HepG2 (cell line): ENCODE measurements around the gene NEURL2. TPM values are rescaled to one million over a fixed set of nuclear protein-coding genes. Genes with fewer than 3 reads are reported as not detected.

Experiments used
- CEBPB ChIP-seq: IDR thresholded peaks from 2 replicates; pipeline ENCODE4 v1.6.1; 2011; ENCODE audit warnings: low read depth, low read length, improper control_type of control experiment, borderline replicate concordance
- FOXA1 ChIP-seq, 2 experiments: fragments of 450-650 bp in 1 of 2; sonication (generic) in 1 of 2; formaldehyde crosslinking in 1 of 2; IDR thresholded peaks; 2 replicates each; pipeline versions ENCODE4 v1.4.0 to v1.6.1; 2016 to 2020; ENCODE audit warnings: missing genetic modification reagents in 1 of 2
- HMG20A ChIP-seq: IDR thresholded peaks from 2 replicates; pipeline ENCODE4 v1.6.1; 2016; ENCODE audit warnings: borderline replicate concordance
- HOMEZ ChIP-seq: IDR thresholded peaks from 2 replicates; pipeline ENCODE4 v1.6.1; 2016; ENCODE audit warnings: low read depth
- IRF1 ChIP-seq: sonication (generic); formaldehyde crosslinking; IDR thresholded peaks from 2 replicates; pipeline ENCODE4 v1.4.0; 2020; ENCODE audit warnings: low read depth, mild to moderate bottlenecking, missing genetic modification reagents
- KDM5A ChIP-seq: fragments of 200-600 bp; sonication (generic); IDR thresholded peaks from 2 replicates; pipeline ENCODE4 v1.7.0; 2018; ENCODE audit warnings: antibody characterized with exemption, mild to moderate bottlenecking, low read length, borderline replicate concordance
- KLF16 ChIP-seq, 2 experiments: sonication (generic) in 1 of 2; formaldehyde crosslinking in 1 of 2; IDR thresholded peaks; 2 replicates each; pipeline versions ENCODE4 v1.6.1 to v1.8.0; 2016 to 2023; ENCODE audit warnings: missing genetic modification reagents in 2 of 2, missing compliant biosample characterization in 1 of 2
- NBN ChIP-seq: fragments of 450-650 bp; conservative IDR thresholded peaks from 2 replicates; pipeline ENCODE4 v1.6.1; 2017
- TCF12 ChIP-seq, 2 experiments: fragments of 450-650 bp in 1 of 2; sonication (generic) in 1 of 2; formaldehyde crosslinking in 1 of 2; IDR thresholded peaks; 2 replicates each; pipeline versions ENCODE4 v1.6.1 to v1.8.0; 2017 to 2022; ENCODE audit warnings: antibody characterized with exemption in 1 of 2, mild to moderate bottlenecking in 1 of 2, missing genetic modification reagents in 1 of 2, moderate library complexity in 1 of 2
- TCF7 ChIP-seq: sonication (generic); IDR thresholded peaks from 2 replicates; pipeline ENCODE4 v1.6.1; 2016; ENCODE audit warnings: antibody characterized with exemption, low read depth
- ZBTB2 ChIP-seq: sonication (generic); formaldehyde crosslinking; IDR thresholded peaks from 2 replicates; pipeline ENCODE4 v1.8.0; 2022; ENCODE audit warnings: low read depth, missing genetic modification reagents
- ZBTB42 ChIP-seq: sonication (generic); formaldehyde crosslinking; IDR thresholded peaks from 2 replicates; pipeline ENCODE4 v1.5.0; 2020; ENCODE audit warnings: mild to moderate bottlenecking, missing genetic modification reagents
- ZMYM2 ChIP-seq: sonication (generic); formaldehyde crosslinking; IDR thresholded peaks from 2 replicates; pipeline ENCODE4 v1.8.0; 2022; ENCODE audit warnings: mild to moderate bottlenecking, missing genetic modification reagents
- ZNF414 ChIP-seq: sonication (generic); formaldehyde crosslinking; IDR thresholded peaks from 2 replicates; pipeline ENCODE4 v1.5.0; 2020; ENCODE audit warnings: missing genetic modification reagents
- ZNF569 ChIP-seq: sonication (generic); formaldehyde crosslinking; IDR thresholded peaks from 2 replicates; pipeline ENCODE4 v1.5.0; 2020; ENCODE audit warnings: mild to moderate bottlenecking, missing genetic modification reagents, moderate library complexity, borderline replicate concordance
- ZNF616 ChIP-seq: sonication (generic); formaldehyde crosslinking; IDR thresholded peaks from 2 replicates; pipeline ENCODE4 v1.5.0; 2020; ENCODE audit warnings: low read depth, mild to moderate bottlenecking, missing genetic modification reagents
- ZNF674 ChIP-seq: sonication (generic); formaldehyde crosslinking; IDR thresholded peaks from 2 replicates; pipeline ENCODE4 v1.5.0; 2020; ENCODE audit warnings: low read depth, mild to moderate bottlenecking, missing genetic modification reagents
- polyA plus RNA-seq, 8 experiments: library from polyadenylated mRNA; depleted of rRNA in 3 of 8; stranded (reverse) in 7 of 8; unstranded in 1 of 8; fragments of >200 nt; fragmentation: Illumina TruSeq in 4 of 8; extraction: Trizol in 4 of 8; gene quantifications; 2 replicates each; pipeline versions ENCODE4 v1.2.1 to v1.2.3, GENCODE V29; 2011 to 2016; ENCODE audit warnings: low read depth in 4 of 8, missing spikeins in 1 of 8, mixed read lengths in 1 of 8; ENCODE audit not compliant: insufficient read depth in 1 of 8
- total RNA-seq, 5 experiments: library from RNA; depleted of rRNA; stranded (reverse); fragments of >200 nt; fragmentation: Illumina TruSeq; extraction: Trizol; gene quantifications; 2 replicates each; pipeline ENCODE4 v1.2.3, GENCODE V29; 2016; ENCODE audit warnings: low read depth in 1 of 5
- TF ChIP-seq, protein P1 (sequence below): IDR thresholded peaks from 2 replicates; pipeline ENCODE4 v1.6.1; 2016; ENCODE audit warnings: low read depth, borderline replicate concordance
- TF ChIP-seq, protein P2 (sequence below): sonication (generic); formaldehyde crosslinking; IDR thresholded peaks from 2 replicates; pipeline ENCODE4 v1.5.0; 2020; ENCODE audit warnings: missing genetic modification reagents
- TF ChIP-seq, protein P3 (sequence below): sonication (generic); formaldehyde crosslinking; conservative IDR thresholded peaks from 2 replicates; pipeline ENCODE4 v1.8.1; 2023; ENCODE audit warnings: missing genetic modification reagents

The NEURL2 gene
- total and polyA plus RNA-seq, 2 of the 13 experiments (the other 11 are each of a cell fraction or from before 2014, with no cell fraction given) = 7.2 to 9.7 TPM

DNA sequence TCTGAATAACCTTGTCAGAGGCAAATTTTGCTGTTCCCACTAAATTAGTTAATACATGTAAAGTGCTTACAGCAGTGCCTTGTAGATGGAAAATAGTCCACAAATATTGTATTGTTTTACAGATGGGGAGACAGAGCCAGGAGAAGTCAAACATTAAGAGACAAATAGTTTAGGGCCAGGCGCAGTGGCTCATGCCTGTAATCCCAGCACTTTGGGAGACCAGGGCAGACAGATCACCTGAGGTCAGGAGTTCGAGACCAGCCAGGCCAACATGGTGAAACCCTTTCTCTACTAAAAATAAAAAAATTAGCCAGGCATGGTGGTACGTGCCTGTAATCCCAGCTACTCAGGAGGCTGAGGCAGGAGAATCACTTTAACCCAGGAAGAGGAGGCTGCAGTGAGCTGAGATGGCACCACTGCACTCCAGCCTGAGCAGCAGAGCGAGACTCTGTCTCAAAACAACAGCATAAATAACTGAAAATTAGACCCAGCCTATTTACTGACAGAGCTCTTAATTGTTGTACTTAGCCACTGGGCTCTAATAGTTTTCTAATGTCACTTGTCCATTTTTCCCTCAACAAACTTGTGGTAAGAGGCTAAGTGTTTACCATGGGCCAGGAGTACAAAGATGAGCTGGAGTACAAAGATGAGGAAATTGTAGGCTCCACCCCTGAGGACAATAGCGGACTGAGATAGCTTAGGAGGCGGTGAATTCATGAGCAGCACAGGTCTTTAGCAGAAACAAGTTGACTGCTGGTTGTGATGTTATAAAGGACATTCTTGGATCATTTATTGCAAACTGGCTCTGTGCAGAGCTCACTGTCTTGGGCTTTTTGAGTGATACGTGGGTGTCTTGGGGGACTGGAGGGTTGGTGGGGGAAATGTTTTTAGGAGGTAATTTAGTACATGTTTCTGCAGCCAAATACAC, 27.2 kb downstream of the NEURL2 start (continued):
- TF ChIP-seq KDM5A (0 out of 2 replicates have a peak, but pooled peaks have one; percentile 49), ZNF414 (CRISPR knock-in tag) (0 out of 2 replicates have a peak, but pooled peaks have one; percentile 45), CEBPB (peak; percentile 80), FOXA1 (IDR thresholded peaks at IDR 0.05) (no peak), FOXA1 (CRISPR knock-in tag; IDR thresholded peaks at IDR 0.05) (peak; percentile 87), TCF7 (peak; percentile 67), KLF16 (CRISPR knock-in tag; IDR thresholded peaks at IDR 0.05) (peak in 1 of 2 experiments; percentile 69; a peak in 1 of 4 replicates), ZBTB42 (no peak), HOMEZ (peak; percentile 84; the same call in 1 of the 2 replicates), IRF1 (no peak), ZNF569 (CRISPR knock-in tag) (no peak), NBN (no peak), ZMYM2 (peak; percentile 88), ZNF616 (CRISPR knock-in tag) (no peak), ZBTB2 (CRISPR knock-in tag) (no peak), ZNF674 (CRISPR knock-in tag) (no peak), TCF12 (IDR thresholded peaks at IDR 0.05) (no peak), TCF12 (CRISPR knock-in tag; IDR thresholded peaks at IDR 0.05) (peak; percentile 57; the same call in 1 of the 2 replicates), HMG20A (CRISPR knock-in tag) (peak; percentile 53; the same call in 1 of the 2 replicates)
- TF ChIP-seq, protein P1, sequence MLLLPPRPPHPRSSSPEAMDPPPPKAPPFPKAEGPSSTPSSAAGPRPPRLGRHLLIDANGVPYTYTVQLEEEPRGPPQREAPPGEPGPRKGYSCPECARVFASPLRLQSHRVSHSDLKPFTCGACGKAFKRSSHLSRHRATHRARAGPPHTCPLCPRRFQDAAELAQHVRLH (CRISPR knock-in tag) = 0 out of 2 replicates have a peak, but pooled peaks have one; percentile 33
- TF ChIP-seq, protein P2, sequence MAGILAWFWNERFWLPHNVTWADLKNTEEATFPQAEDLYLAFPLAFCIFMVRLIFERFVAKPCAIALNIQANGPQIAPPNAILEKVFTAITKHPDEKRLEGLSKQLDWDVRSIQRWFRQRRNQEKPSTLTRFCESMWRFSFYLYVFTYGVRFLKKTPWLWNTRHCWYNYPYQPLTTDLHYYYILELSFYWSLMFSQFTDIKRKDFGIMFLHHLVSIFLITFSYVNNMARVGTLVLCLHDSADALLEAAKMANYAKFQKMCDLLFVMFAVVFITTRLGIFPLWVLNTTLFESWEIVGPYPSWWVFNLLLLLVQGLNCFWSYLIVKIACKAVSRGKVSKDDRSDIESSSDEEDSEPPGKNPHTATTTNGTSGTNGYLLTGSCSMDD = no peak
- TF ChIP-seq, protein P3, sequence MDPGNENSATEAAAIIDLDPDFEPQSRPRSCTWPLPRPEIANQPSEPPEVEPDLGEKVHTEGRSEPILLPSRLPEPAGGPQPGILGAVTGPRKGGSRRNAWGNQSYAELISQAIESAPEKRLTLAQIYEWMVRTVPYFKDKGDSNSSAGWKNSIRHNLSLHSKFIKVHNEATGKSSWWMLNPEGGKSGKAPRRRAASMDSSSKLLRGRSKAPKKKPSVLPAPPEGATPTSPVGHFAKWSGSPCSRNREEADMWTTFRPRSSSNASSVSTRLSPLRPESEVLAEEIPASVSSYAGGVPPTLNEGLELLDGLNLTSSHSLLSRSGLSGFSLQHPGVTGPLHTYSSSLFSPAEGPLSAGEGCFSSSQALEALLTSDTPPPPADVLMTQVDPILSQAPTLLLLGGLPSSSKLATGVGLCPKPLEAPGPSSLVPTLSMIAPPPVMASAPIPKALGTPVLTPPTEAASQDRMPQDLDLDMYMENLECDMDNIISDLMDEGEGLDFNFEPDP (CRISPR knock-in tag) = no peak
